ENCODE data around the gene KLK3.
"Not testable (repeated sequence)": the region's sequence is repeated elsewhere in the genome, so short reads cannot be mapped to it uniquely, and the experiment has no call there.

The KLK3 gene

GRCh38 chr19:50878851-50879250 is 24.1 kb downstream of the KLK3 start:
- Histone ChIP-seq H3K27ac (ENCODE audit: low read depth, low read length) (no peak overlapping the region), H3K4me1 (ENCODE audit: control insufficient read depth in 5 of 5, insufficient read depth in 5 of 5, low read length in 5 of 5) (no peaks in the 10 kb centered on the region), H3K36me3 (ENCODE audit: control insufficient read depth in 5 of 5, insufficient read depth in 5 of 5, low read length in 5 of 5) (no peaks in the 10 kb centered on the region), H3K4me3 (ENCODE audit: low read depth in 1 of 5, low read length in 5 of 5) (no peak overlapping the region), H3K9ac (ENCODE audit: low read length in 5 of 5) (no peak overlapping the region), H3K27me3 (ENCODE audit: control insufficient read depth in 5 of 5, insufficient read depth in 4 of 5, low read length in 5 of 5) (peaks cover 7 to 46% (median 38%) of the 10 kb centered on the region in 5 donors), H3K9me3 (ENCODE audit: control insufficient read depth in 5 of 5, low read length in 5 of 5) (no peaks in the 10 kb centered on the region)

GRCh38 chr19:50880241-50880640 is 25.5 kb downstream of the KLK3 start:
- Histone ChIP-seq H3K27me3 (ENCODE audit: control insufficient read depth in 5 of 5, insufficient read depth in 4 of 5, low read length in 5 of 5) (peaks cover 0 to 37% (median 35%) of the 10 kb centered on the region in 5 donors), H3K36me3 (ENCODE audit: control insufficient read depth in 5 of 5, insufficient read depth in 5 of 5, low read length in 5 of 5) (no peaks in the 10 kb centered on the region), H3K4me1 (ENCODE audit: control insufficient read depth in 5 of 5, insufficient read depth in 5 of 5, low read length in 5 of 5) (no peaks in the 10 kb centered on the region), H3K9me3 (ENCODE audit: control insufficient read depth in 5 of 5, low read length in 5 of 5) (no peaks in the 10 kb centered on the region), H3K4me3 (ENCODE audit: low read depth in 1 of 5, low read length in 5 of 5) (no peak overlapping the region), H3K27ac (ENCODE audit: low read depth, low read length) (no peak overlapping the region), H3K9ac (ENCODE audit: low read length in 5 of 5) (no peak overlapping the region)

- peaks cover 0 to 37% (median 26%) of the 10 kb centered on the region in 5 donors for H3K27me3 ChIP-seq (ENCODE audit: control insufficient read depth in 5 of 5, insufficient read depth in 4 of 5, low read length in 5 of 5)
- no peak overlapping the region for H3K27ac ChIP-seq (ENCODE audit: low read depth, low read length)
- no peak overlapping the region for H3K9ac ChIP-seq (ENCODE audit: low read length in 5 of 5)
- no peaks in the 10 kb centered on the region for H3K4me1 ChIP-seq (ENCODE audit: control insufficient read depth in 5 of 5, insufficient read depth in 5 of 5, low read length in 5 of 5)
- H3K36me3 ChIP-seq (ENCODE audit: control insufficient read depth in 5 of 5, insufficient read depth in 5 of 5, low read length in 5 of 5) = no peaks in the 10 kb centered on the region
- H3K4me3 ChIP-seq (ENCODE audit: low read depth in 1 of 5, low read length in 5 of 5) = no peak overlapping the region
- no peaks in the 10 kb centered on the region for H3K9me3 ChIP-seq (ENCODE audit: control insufficient read depth in 5 of 5, low read length in 5 of 5)
Measured at GRCh38 chr19:50882188-50882587, 27.5 kb downstream of the KLK3 start.

- Histone ChIP-seq H3K27ac (ENCODE audit: low read depth, low read length) (no peak overlapping the region), H3K4me3 (ENCODE audit: low read depth in 1 of 5, low read length in 5 of 5) (no peak overlapping the region), H3K4me1 (ENCODE audit: control insufficient read depth in 5 of 5, insufficient read depth in 5 of 5, low read length in 5 of 5) (peaks cover 0 to 5% (median 0%) of the 10 kb centered on the region in 5 donors), H3K9ac (ENCODE audit: low read length in 5 of 5) (no peak overlapping the region), H3K9me3 (ENCODE audit: control insufficient read depth in 5 of 5, low read length in 5 of 5) (no peaks in the 10 kb centered on the region), H3K36me3 (ENCODE audit: control insufficient read depth in 5 of 5, insufficient read depth in 5 of 5, low read length in 5 of 5) (no peaks in the 10 kb centered on the region), H3K27me3 (ENCODE audit: control insufficient read depth in 5 of 5, insufficient read depth in 4 of 5, low read length in 5 of 5) (peaks cover 0 to 21% (median 13%) of the 10 kb centered on the region in 5 donors)
Measured at GRCh38 chr19:50889638-50890037, 34.9 kb downstream of the KLK3 start.

- Histone ChIP-seq H3K36me3 (ENCODE audit: control insufficient read depth in 5 of 5, insufficient read depth in 5 of 5, low read length in 5 of 5) (no peaks in the 10 kb centered on the region), H3K4me3 (ENCODE audit: low read depth in 1 of 5, low read length in 5 of 5) (no peak overlapping the region), H3K9me3 (ENCODE audit: control insufficient read depth in 5 of 5, low read length in 5 of 5) (no peaks in the 10 kb centered on the region), H3K27ac (ENCODE audit: low read depth, low read length) (no peak overlapping the region), H3K9ac (ENCODE audit: low read length in 5 of 5) (no peak overlapping the region), H3K27me3 (ENCODE audit: control insufficient read depth in 5 of 5, insufficient read depth in 4 of 5, low read length in 5 of 5) (peaks cover 0 to 24% (median 17%) of the 10 kb centered on the region in 5 donors), H3K4me1 (ENCODE audit: control insufficient read depth in 5 of 5, insufficient read depth in 5 of 5, low read length in 5 of 5) (peaks cover 0 to 5% (median 0%) of the 10 kb centered on the region in 5 donors)
Measured at GRCh38 chr19:50890422-50891252, 35.9 kb downstream of the KLK3 start.

- no peak overlapping the region for H3K27ac ChIP-seq (ENCODE audit: low read depth, low read length)
- H3K9me3 ChIP-seq (ENCODE audit: control insufficient read depth in 5 of 5, low read length in 5 of 5) = no peaks in the 10 kb centered on the region
Measured at GRCh38 chr19:50891253-50891625, 36.5 kb downstream of the KLK3 start.

GRCh38 chr19:50893047-50893736 is 38.5 kb downstream of the KLK3 start:
- no peak overlapping the region for H3K27ac ChIP-seq (ENCODE audit: low read depth, low read length)
- H3K9me3 ChIP-seq (ENCODE audit: control insufficient read depth in 5 of 5, low read length in 5 of 5) = no peaks in the 10 kb centered on the region
- peaks cover 0 to 22% (median 12%) of the 10 kb centered on the region in 5 donors for H3K27me3 ChIP-seq (ENCODE audit: control insufficient read depth in 5 of 5, insufficient read depth in 4 of 5, low read length in 5 of 5)
- H3K4me1 ChIP-seq (ENCODE audit: control insufficient read depth in 5 of 5, insufficient read depth in 5 of 5, low read length in 5 of 5) = peaks cover 0 to 5% (median 0%) of the 10 kb centered on the region in 5 donors
- H3K4me3 ChIP-seq (ENCODE audit: low read depth in 1 of 5, low read length in 5 of 5) = no peak overlapping the region
- H3K36me3 ChIP-seq (ENCODE audit: control insufficient read depth in 5 of 5, insufficient read depth in 5 of 5, low read length in 5 of 5) = no peaks in the 10 kb centered on the region
- no peak overlapping the region for H3K9ac ChIP-seq (ENCODE audit: low read length in 5 of 5)

More at GRCh38 chr19:50891253-50891625, 36.5 kb downstream of the KLK3 start:
- H3K9ac ChIP-seq (ENCODE audit: low read length in 5 of 5) = no peak overlapping the region
- peaks cover 0 to 5% (median 0%) of the 10 kb centered on the region in 5 donors for H3K4me1 ChIP-seq (ENCODE audit: control insufficient read depth in 5 of 5, insufficient read depth in 5 of 5, low read length in 5 of 5)
- peaks cover 0 to 21% (median 16%) of the 10 kb centered on the region in 5 donors for H3K27me3 ChIP-seq (ENCODE audit: control insufficient read depth in 5 of 5, insufficient read depth in 4 of 5, low read length in 5 of 5)
- H3K4me3 ChIP-seq (ENCODE audit: low read depth in 1 of 5, low read length in 5 of 5) = no peak overlapping the region
- H3K36me3 ChIP-seq (ENCODE audit: control insufficient read depth in 5 of 5, insufficient read depth in 5 of 5, low read length in 5 of 5) = no peaks in the 10 kb centered on the region

DNA sequence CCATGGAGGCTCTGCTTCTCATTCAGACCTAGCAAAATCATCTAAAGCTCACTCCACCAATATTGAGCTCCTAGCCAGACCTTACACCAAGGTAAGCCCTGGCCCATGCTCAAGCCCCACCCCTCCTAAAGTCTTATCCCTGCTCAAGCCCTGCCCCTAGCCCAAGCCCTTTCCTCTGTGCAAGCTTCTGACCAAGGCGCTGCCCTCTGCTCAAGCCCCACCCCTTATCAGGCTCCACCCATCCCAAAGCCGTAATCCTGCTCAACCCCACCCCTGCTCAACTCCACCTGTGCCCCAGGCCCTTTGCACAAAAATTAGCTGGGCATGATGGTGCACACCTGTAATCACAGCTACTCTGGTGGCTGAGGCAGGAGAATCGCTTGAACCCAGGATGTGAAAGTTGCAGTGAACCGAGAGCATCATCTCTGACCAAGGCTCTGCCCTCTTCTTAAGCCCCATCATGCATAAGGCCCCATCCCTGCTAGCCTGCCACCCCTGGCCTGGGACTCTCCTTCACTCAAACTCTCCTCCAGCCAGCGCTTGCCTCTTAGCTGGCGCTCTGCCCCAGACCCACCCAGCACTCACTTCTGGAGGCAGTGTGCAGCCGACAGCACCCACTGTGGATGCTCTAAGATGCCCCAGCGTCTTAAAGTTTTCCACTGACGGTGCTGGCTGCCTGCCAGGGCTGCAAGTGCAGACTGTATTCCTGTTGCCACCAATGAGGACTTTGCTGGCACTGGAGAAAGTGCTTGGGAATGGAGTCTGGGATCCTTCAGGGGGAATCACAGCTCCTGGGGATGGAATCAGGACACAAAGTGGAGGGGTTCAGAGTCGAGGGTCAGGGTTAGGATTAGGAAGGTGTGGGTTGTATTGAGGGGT is 40.0 kb downstream of the KLK3 start:
- Histone ChIP-seq H3K9ac (ENCODE audit: low read length in 5 of 5) (no peak overlapping the region), H3K27ac (ENCODE audit: low read depth, low read length) (no peak overlapping the region), H3K36me3 (ENCODE audit: control insufficient read depth in 5 of 5, insufficient read depth in 5 of 5, low read length in 5 of 5) (no peaks in the 10 kb centered on the region), H3K4me1 (ENCODE audit: control insufficient read depth in 5 of 5, insufficient read depth in 5 of 5, low read length in 5 of 5) (no peaks in the 10 kb centered on the region), H3K27me3 (ENCODE audit: control insufficient read depth in 5 of 5, insufficient read depth in 4 of 5, low read length in 5 of 5) (peaks cover 0 to 22% (median 12%) of the 10 kb centered on the region in 5 donors), H3K4me3 (ENCODE audit: low read depth in 1 of 5, low read length in 5 of 5) (no peak overlapping the region), H3K9me3 (ENCODE audit: control insufficient read depth in 5 of 5, low read length in 5 of 5) (no peaks in the 10 kb centered on the region)

- not testable (repeated sequence) for H3K9ac ChIP-seq (ENCODE audit: low read length in 5 of 5); H3K9me3 ChIP-seq (ENCODE audit: control insufficient read depth in 5 of 5, low read length in 5 of 5); H3K36me3 ChIP-seq (ENCODE audit: control insufficient read depth in 5 of 5, insufficient read depth in 5 of 5, low read length in 5 of 5); H3K4me1 ChIP-seq (ENCODE audit: control insufficient read depth in 5 of 5, insufficient read depth in 5 of 5, low read length in 5 of 5); H3K27ac ChIP-seq (ENCODE audit: low read depth, low read length); H3K4me3 ChIP-seq (ENCODE audit: low read depth in 1 of 5, low read length in 5 of 5)
- H3K27me3 ChIP-seq (ENCODE audit: control insufficient read depth in 5 of 5, insufficient read depth in 4 of 5, low read length in 5 of 5) = peaks cover 0 to 19% (median 12%) of the 10 kb centered on the region in 5 donors
Measured at GRCh38 chr19:50896089-50896590, 41.4 kb downstream of the KLK3 start.

Measured in subcutaneous abdominal adipose tissue (tissue), 5 donors.